Measurements from ENCODE around the gene LTB.

The LTB gene, protein sequence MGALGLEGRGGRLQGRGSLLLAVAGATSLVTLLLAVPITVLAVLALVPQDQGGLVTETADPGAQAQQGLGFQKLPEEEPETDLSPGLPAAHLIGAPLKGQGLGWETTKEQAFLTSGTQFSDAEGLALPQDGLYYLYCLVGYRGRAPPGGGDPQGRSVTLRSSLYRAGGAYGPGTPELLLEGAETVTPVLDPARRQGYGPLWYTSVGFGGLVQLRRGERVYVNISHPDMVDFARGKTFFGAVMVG

GRCh38 chr6:31582230-31582643, at the start of gene LTB:
LTB (minus strand) TSS chr6:31582424; CDS start chr6:31582417, 7 bp downstream.
- peak; percentile 49 for DNase-seq (ENCODE audit: low read depth)

GRCh38 chr6:31631681-31632278, 49.6 kb upstream of the LTB start:
- DNase-seq (ENCODE audit: low read depth), result no peak

DNA sequence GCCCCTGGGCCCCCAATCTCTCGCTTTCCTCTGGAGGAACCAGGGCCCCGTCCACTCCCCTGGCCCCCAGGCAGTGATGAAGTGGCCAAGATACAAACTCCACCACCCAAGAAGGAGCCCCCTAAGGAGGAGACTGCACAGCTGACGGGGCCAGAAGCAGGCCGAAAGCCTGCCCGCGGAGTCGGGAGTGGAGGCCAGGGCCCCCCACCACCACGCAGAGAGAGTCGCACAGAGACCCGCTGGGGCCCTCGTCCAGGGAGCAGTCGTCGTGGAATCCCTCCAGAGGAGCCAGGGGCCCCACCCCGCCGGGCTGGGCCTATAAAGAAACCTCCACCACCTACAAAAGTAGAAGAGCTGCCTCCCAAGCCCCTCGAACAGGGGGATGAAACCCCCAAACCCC, 49.0 kb upstream of the LTB start:
- no peak for DNase-seq (ENCODE audit: low read depth)

- no peak for DNase-seq (ENCODE audit: low read depth)
These were observed 48.1 kb upstream of the LTB start for GRCh38 chr6:31630177-31630934.

GRCh38 chr6:31629014-31629413, 46.8 kb upstream of the LTB start:
- DNase-seq (ENCODE audit: low read depth), result no peak

GRCh38 chr6:31627690-31628287, 45.6 kb upstream of the LTB start:
- no peak for DNase-seq (ENCODE audit: low read depth)

DNA sequence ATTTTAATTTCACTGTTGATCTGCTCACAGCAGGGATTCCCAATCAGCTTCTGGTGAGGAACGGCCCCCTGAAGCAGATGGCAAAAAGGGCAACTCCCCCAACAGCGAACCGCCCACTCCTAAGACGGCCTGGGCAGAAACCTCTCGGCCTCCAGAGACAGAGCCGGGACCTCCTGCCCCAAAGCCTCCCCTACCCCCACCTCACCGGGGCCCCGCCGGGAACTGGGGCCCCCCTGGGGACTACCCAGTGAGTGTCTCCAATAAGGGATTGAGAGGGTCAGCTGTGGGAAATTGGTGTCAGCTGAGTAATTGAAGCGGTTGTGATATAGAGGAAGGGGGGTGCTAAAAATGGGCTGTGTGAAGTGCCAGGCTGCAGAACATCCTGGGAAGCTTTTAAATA, 44.7 kb upstream of the LTB start:
- DNase-seq (ENCODE audit: low read depth), result no peak

GRCh38 chr6:31624070-31624469, 41.8 kb upstream of the LTB start:
- no peak for DNase-seq (ENCODE audit: low read depth)

- DNase-seq (ENCODE audit: low read depth), result no peak
These were observed 40.5 kb upstream of the LTB start for GRCh38 chr6:31622684-31623091.

DNA sequence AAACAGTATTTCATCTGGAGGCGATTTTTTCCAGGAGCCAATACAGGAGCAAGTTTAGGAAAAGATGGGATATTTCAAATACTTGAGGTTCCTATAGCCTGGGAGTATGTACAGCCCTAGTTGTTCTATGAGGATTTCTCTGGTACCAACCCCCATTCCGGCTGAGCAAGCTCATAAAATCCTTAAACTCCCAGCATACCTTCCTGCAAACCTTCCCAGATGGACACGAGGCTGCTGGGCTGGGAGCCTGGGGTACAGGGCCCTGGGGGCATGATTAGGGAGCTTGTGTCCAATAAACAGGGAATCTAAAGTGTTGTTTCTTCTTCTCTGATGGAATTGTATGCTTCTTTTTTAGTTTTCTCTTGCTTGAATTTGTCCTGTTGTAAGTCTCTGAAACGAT, 39.8 kb upstream of the LTB start:
- DNase-seq (ENCODE audit: low read depth), result no peak

DNA sequence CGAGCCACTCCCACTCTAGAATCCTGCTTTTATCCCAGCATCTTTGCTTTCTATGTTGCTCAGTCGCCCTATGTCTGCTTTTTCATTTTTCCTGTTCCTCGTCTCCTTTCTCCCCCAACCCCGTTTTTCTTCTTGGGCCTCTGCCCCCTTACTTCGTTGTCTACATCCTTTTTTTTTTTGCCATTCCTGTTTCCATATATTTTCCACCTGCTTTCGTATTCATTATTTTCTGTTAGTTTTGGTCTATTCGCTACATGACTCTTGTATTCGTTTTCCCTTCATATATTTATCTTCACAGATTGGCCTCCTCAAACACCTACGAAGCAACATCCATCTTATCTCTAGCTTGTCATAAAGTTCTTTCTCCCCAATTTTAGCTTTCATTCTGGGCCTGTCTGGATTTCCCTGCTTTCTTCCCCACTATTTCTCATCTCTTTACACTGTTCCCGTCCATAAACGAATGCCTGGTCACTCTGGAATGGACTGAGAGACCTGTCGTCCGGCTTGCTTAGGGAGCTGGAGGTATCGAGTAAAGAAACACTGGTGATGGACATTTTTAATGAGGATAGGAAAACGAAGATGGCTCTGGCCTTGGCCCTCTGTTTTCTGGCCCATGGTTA, 39.2 kb upstream of the LTB start:
- no peak for DNase-seq (ENCODE audit: low read depth)

- peak; percentile 55 for DNase-seq (ENCODE audit: low read depth)
These were observed 38.5 kb upstream of the LTB start, which contains the start of gene PRRC2A for GRCh38 chr6:31620586-31621319. PRRC2A (plus strand) TSS chr6:31620715; CDS start chr6:31622790, 2,075 bp downstream.

DNA sequence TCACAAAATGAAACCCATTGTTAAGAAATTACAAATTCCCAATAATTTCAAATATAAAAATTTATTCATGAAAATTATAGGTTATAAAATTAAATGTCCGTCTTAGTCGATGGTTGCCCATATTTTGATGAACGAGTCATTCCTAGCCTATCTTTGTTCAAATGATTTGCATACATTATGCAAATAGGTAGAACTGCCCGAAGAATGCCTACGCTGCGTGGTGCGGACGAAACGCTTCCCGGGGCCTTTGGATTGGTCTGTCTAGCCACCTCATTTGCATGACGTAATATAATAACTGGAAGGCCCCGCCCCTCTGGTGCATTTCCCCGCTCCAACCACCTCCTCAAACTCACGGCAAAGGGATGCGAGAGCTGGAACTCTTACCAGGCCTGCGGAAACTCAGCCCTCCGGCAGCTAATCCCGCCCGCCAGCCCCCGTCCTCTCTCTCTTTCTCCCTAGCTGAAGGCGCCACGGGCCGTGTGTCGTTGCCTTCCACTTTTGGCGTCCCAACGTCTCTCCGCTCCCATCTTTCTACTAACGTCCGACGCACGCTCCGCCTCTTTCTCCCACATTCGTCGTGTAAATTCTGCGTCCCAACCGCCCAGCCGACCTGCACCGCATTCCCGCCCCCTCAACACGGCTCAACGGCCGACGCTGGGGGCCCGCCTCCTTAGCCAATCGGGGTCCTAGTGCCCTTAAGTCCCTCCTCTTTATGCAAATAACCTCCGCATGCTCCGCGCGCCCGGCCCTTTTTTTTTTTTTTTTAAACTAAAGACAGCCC, 37.8 kb upstream of the LTB start:
- DNase-seq (ENCODE audit: low read depth), result peak; percentile 92

- DNase-seq (ENCODE audit: low read depth), result no peak
These were observed 34.8 kb upstream of the LTB start for GRCh38 chr6:31617010-31617409.

DNA sequence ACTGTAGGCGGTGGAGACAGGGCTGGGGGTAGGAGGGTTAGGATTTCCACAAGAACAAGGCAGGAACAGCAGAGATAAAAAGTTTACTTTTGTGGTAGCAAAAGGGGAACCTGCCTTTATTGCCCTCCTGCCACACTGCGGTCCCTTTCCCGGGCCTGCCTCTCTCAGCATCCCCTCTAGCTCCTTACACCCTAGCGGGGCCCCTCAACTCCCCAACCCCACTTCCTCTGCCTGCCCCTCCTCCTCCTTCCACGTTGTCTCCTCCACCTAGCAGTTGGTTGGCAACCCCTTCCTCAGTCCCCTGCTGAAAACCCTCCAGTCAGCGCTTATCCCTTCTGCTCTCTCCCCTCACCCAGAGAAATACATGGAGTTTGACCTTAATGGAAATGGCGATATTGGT, 33.5 kb upstream of the LTB start:
- no peak for DNase-seq (ENCODE audit: low read depth)

DNA sequence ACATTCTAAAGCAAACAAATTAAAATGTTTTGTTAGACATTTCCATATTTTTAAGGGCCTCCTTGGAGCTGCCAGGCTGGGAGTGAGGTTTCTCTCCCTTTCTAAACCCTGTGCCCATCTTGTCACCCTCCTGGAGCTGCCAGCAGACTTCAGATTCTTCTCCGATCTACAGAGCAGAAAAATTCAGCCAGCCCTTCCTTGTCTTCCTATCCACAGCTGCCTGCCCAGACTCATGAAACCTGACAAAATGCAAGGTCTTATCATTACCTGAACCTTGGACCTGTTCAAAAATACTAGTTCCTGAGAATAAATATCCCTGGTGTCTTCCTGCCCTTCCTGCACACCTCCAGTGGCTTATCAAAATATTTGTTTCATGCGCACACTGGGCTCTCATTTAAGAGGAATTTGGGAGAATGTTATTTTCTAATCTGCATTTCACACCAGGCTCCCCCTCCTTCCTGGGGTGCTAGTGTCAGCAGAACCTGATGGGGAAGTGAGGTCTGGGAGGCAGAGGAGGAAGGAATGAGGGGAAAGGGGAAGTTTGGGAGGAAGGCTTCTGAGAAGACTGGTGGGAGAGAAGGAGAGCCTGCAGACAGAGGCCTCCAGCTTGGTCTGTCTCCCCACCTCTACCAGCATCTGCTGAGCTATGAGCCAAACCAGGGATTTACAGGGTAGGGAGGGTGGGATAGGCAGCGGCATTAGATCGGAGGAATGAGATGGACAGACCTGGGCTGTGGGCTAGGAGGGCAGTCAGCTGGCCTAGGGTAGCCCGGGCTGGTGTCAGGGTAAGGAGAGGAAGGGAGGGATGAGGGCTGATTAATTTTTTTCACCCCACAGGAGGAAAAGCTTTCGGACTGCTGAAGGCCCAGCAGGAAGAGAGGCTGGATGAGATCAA, 32.7 kb upstream of the LTB start, which contains the start of gene AIF1:
AIF1 (plus strand) TSS at position 551 of the 895 bp plus-strand sequence; CDS start at position 647, 96 bp downstream.
- DNase-seq (ENCODE audit: low read depth), result no peak

- DNase-seq (ENCODE audit: low read depth), result no peak
These were observed 31.9 kb upstream of the LTB start for GRCh38 chr6:31614075-31614619.

DNA sequence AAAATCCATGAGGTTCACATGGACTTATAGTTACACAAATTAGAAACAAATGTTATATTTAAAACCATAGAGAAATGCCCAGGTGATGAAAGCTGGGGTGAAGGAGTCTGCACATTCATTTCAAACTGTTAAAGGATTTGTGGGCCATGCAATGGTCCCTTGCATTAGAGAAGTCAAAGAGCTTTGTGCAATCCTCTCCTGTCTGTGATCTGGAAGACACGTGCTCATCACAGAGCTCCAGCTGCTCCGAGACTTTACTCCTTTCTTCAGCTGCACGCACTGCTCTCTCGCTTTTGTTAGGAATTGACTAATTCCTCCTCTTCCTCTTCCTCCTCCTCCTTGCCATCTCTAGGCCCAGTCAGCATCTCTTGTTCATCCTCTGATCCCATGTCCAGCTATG, 28.7 kb upstream of the LTB start:
- no peak for DNase-seq (ENCODE audit: low read depth)
